GM12875 (cell line): Measurements from ENCODE around the gene PTPN4.

Source experiments
- H3K4me3 ChIP-seq: one replicate; pipeline ENCODE4 v1.5.1; 2011; ENCODE audit warnings: low read depth, low read length, control low read depth
- TF ChIP-seq, protein P1 (sequence below): IDR thresholded peaks from 2 replicates; pipeline ENCODE4 v1.5.1; 2011; ENCODE audit warnings: low read depth, mild to moderate bottlenecking, control low read depth, inconsistent platforms, low read length, moderate library complexity, borderline replicate concordance; ENCODE audit not compliant: insufficient read depth

Gene PTPN4

DNA sequence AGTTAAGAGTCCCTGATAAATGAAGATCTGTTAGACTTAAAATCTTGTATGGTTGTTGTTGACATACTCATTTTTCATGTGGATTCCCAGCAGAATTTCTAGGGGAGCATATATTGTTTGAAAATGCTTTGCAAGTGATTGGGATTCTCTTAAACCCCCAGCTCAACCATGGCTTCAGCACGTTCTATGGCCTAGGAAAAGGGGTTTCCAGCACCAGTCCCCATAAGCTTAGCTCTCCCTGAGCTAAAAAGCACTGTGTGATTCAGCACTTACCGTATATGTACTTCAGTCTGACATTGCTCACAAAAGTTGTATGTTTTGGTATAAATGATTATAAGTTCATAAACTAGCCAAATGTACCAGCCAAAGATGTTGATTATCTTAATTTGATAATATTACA lies 173.1 kb downstream of the PTPN4 start:
- no peak overlapping the region for H3K4me3 ChIP-seq
- TF ChIP-seq, protein P1, sequence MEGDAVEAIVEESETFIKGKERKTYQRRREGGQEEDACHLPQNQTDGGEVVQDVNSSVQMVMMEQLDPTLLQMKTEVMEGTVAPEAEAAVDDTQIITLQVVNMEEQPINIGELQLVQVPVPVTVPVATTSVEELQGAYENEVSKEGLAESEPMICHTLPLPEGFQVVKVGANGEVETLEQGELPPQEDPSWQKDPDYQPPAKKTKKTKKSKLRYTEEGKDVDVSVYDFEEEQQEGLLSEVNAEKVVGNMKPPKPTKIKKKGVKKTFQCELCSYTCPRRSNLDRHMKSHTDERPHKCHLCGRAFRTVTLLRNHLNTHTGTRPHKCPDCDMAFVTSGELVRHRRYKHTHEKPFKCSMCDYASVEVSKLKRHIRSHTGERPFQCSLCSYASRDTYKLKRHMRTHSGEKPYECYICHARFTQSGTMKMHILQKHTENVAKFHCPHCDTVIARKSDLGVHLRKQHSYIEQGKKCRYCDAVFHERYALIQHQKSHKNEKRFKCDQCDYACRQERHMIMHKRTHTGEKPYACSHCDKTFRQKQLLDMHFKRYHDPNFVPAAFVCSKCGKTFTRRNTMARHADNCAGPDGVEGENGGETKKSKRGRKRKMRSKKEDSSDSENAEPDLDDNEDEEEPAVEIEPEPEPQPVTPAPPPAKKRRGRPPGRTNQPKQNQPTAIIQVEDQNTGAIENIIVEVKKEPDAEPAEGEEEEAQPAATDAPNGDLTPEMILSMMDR: no peak

DNA sequence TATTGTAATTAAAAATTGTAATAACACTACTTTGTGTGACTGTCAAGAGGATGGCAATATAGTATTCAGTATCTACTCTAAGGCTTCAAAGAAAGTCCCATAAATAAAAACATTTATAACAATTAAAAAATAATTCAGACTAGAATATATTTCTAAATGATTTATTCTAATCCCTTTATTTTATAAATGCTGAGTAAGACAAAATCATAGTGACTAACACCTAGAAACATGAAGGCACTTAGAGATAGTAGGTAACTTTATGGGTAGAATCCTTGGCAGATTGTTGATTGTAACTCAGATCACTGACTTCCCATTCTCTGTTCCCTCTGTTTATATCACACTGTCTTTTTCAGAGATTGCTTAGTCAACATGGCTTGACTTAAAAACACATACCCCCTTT lies 174.6 kb downstream of the PTPN4 start:
- TF ChIP-seq, protein P1: no peak
- H3K4me3 ChIP-seq: no peak overlapping the region

DNA sequence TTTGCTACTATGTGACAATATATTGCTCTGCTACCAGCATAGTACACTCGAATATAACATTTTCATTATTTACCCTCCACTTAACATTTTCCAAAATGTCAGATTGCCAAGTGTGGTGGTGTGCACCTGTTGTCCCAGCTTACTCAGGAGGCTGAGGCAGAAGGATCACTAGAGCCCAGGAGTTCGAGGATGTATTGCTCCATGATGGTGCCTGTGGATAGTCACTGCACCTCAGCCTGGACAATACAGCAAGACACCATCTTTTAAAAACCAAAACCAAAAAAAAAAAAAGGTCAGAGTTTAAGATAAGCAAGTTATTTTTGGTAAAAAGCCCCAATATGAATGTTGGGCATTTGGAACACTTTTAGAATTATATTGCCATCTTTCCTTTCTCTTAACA lies 178.0 kb downstream of the PTPN4 start:
- H3K4me3 ChIP-seq: no peak overlapping the region
- TF ChIP-seq, protein P1: no peak

DNA sequence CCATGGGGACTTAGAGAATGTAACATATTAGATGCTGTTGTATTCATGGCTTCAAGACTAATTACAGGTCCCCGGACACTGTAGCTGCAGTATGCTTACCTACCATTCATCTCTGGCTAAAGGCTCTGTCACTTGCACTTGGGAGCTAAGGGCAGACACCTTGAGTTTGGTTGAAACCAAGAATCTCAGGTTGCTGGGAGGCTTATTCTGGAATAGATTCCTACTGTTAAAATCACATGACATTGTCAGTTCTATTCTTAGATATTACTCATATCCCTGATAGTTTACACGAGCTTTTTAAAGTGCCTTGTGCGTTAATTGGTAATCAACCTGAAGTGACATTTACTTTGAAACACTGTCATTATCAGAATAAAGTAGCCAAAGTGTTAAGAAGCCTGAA lies 180.2 kb downstream of the PTPN4 start:
- H3K4me3 ChIP-seq: no peak overlapping the region
- TF ChIP-seq, protein P1: no peak

DNA sequence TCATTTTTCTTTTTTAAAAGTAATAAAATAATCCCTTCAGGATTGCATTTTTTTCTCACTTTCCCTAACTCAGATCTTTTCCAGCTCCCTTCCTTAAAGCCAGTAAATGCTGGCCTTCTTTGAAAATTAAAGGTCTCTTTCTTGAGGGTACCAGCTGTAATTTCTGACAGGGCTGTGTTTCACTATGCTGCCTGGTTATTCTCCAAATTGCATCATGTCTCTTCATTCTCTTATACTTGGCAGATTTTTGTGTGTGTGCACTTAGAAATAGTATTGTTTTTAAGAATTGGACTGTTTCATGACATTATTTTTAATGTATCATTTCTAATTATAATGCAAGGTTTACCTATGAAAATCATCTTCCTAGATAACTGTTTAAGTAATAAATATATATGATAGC lies 181.1 kb downstream of the PTPN4 start:
- H3K4me3 ChIP-seq: no peak overlapping the region
- TF ChIP-seq, protein P1: no peak

DNA sequence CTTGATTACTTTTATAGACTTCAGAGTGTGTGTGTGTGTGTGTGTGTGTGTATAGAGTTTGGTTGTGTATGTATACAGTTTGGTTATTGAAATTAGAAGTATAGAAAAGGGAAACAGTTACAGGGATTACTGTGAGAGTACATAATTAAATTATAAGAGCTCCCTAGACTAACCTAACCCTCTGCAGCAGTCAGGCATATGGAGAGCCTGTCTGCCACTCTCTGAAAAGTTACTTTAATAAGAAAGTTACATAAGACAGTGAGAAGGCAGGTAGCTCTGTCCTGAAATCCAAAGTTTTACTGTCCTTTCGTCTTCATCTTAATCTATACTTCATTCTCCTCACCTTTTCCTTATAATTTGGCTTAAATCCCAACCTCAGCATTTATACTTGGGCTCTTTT lies 181.7 kb downstream of the PTPN4 start:
- TF ChIP-seq, protein P1: no peak
- no peak overlapping the region for H3K4me3 ChIP-seq

DNA sequence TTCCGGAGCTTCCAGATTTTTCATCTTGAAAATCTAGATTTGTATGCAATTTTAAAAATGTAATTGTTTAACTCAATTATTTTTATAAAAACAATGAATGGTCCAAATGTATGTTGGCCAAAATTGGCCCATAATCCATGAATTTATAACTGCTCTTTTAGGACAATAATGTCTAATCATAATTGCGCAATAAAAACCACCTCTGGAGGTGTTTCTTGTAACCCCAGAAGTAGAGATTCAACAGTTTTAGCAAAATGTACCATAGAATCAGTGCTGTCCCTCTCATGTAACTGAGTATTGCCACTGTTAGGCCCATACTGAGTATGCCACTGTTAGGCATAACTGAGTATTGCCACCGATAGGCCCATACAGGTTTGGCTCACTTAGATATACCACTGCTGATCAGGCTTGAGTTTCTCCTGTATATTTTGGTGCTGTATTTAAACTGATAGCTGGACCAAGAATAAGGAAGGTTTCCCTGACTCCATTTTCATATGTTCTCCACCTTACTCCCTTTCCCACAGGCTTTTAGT lies 182.3 kb downstream of the PTPN4 start:
- no peak overlapping the region for H3K4me3 ChIP-seq

More for the DNA sequence above, 182.3 kb downstream of the PTPN4 start:
- TF ChIP-seq, protein P1: no peak
